ENCODE measurements around the gene CPLANE1.
"Not testable (repeated sequence)": the region's sequence is repeated elsewhere in the genome, so short reads cannot be mapped to it uniquely, and the experiment has no call there.

CPLANE1 gene

GRCh38 chr5:37109338-37109737 lies 139.8 kb downstream of the CPLANE1 start:
- Histone ChIP-seq H3K36me3 (ENCODE audit: low read depth) (peaks cover 27% of the 10 kb centered on the region), H3K9me3 (ENCODE audit: severe bottlenecking) (no peaks in the 10 kb centered on the region), H3K4me3 (ENCODE audit: severe bottlenecking) (no peak overlapping the region), H3K27me3 (ENCODE audit: insufficient read depth, poor library complexity, severe bottlenecking) (no peaks in the 10 kb centered on the region), H3K4me1 (ENCODE audit: insufficient read depth, poor library complexity, severe bottlenecking) (no peaks in the 10 kb centered on the region), H3K27ac (ENCODE audit: poor library complexity, severe bottlenecking) (no peak overlapping the region)
- ATAC-seq (ENCODE audit: low read depth) (no peak), DNase-seq (ENCODE audit: low spot score) (no peak)
- no peak for TF ChIP-seq CTCF (IDR thresholded peaks at IDR 0.05; ENCODE audit: poor library complexity, severe bottlenecking)

GRCh38 chr5:37103302-37103701 lies 145.9 kb downstream of the CPLANE1 start:
- Histone ChIP-seq H3K27ac (ENCODE audit: poor library complexity, severe bottlenecking) (no peak overlapping the region), H3K36me3 (ENCODE audit: low read depth) (0 out of 2 replicates have a peak, but pooled peaks cover 7% of the 10 kb centered on the region), H3K4me1 (ENCODE audit: insufficient read depth, poor library complexity, severe bottlenecking) (no peaks in the 10 kb centered on the region), H3K27me3 (ENCODE audit: insufficient read depth, poor library complexity, severe bottlenecking) (no peaks in the 10 kb centered on the region), H3K4me3 (ENCODE audit: severe bottlenecking) (no peak overlapping the region), H3K9me3 (ENCODE audit: severe bottlenecking) (no peaks in the 10 kb centered on the region)
- TF ChIP-seq CTCF (IDR thresholded peaks at IDR 0.05; ENCODE audit: poor library complexity, severe bottlenecking), result no peak
- no peak for ATAC-seq (ENCODE audit: low read depth)
- no peak for DNase-seq (ENCODE audit: low spot score)

GRCh38 chr5:37099267-37099666 lies 149.9 kb downstream of the CPLANE1 start:
- not testable (repeated sequence) for H3K27me3 ChIP-seq (ENCODE audit: insufficient read depth, poor library complexity, severe bottlenecking); H3K27ac ChIP-seq (ENCODE audit: poor library complexity, severe bottlenecking); ATAC-seq (ENCODE audit: low read depth); H3K9me3 ChIP-seq (ENCODE audit: severe bottlenecking); H3K4me1 ChIP-seq (ENCODE audit: insufficient read depth, poor library complexity, severe bottlenecking); H3K4me3 ChIP-seq (ENCODE audit: severe bottlenecking); H3K36me3 ChIP-seq (ENCODE audit: low read depth); DNase-seq (ENCODE audit: low spot score)

- H3K27ac ChIP-seq (ENCODE audit: poor library complexity, severe bottlenecking); H3K36me3 ChIP-seq (ENCODE audit: low read depth); H3K27me3 ChIP-seq (ENCODE audit: insufficient read depth, poor library complexity, severe bottlenecking); H3K9me3 ChIP-seq (ENCODE audit: severe bottlenecking); H3K4me1 ChIP-seq (ENCODE audit: insufficient read depth, poor library complexity, severe bottlenecking); ATAC-seq (ENCODE audit: low read depth); H3K4me3 ChIP-seq (ENCODE audit: severe bottlenecking); DNase-seq (ENCODE audit: low spot score): not testable (repeated sequence)
Measured at GRCh38 chr5:37093795-37094194, 155.4 kb downstream of the CPLANE1 start.

GRCh38 chr5:37090781-37091180 lies 158.4 kb downstream of the CPLANE1 start:
- Histone ChIP-seq H3K27ac (ENCODE audit: poor library complexity, severe bottlenecking) (no peak overlapping the region), H3K9me3 (ENCODE audit: severe bottlenecking) (no peaks in the 10 kb centered on the region), H3K4me3 (ENCODE audit: severe bottlenecking) (no peak overlapping the region), H3K36me3 (ENCODE audit: low read depth) (no peaks in the 10 kb centered on the region), H3K4me1 (ENCODE audit: insufficient read depth, poor library complexity, severe bottlenecking) (no peaks in the 10 kb centered on the region), H3K27me3 (ENCODE audit: insufficient read depth, poor library complexity, severe bottlenecking) (no peaks in the 10 kb centered on the region)
- DNase-seq (ENCODE audit: low spot score) (no peak), ATAC-seq (ENCODE audit: low read depth) (no peak)
- TF ChIP-seq CTCF (IDR thresholded peaks at IDR 0.05; ENCODE audit: poor library complexity, severe bottlenecking), result no peak

- no peak for ATAC-seq (ENCODE audit: low read depth)
- no peaks in the 10 kb centered on the region for H3K27me3 ChIP-seq (ENCODE audit: insufficient read depth, poor library complexity, severe bottlenecking)
- no peaks in the 10 kb centered on the region for H3K4me1 ChIP-seq (ENCODE audit: insufficient read depth, poor library complexity, severe bottlenecking)
- H3K36me3 ChIP-seq (ENCODE audit: low read depth), result no peaks in the 10 kb centered on the region
- H3K9me3 ChIP-seq (ENCODE audit: severe bottlenecking), result no peaks in the 10 kb centered on the region
- DNase-seq (ENCODE audit: low spot score), result no peak
- H3K4me3 ChIP-seq (ENCODE audit: severe bottlenecking), result no peak overlapping the region
- no peak for TF ChIP-seq CTCF (IDR thresholded peaks at IDR 0.05; ENCODE audit: poor library complexity, severe bottlenecking)
- H3K27ac ChIP-seq (ENCODE audit: poor library complexity, severe bottlenecking), result no peak overlapping the region
Measured at GRCh38 chr5:37090123-37090726, 159.0 kb downstream of the CPLANE1 start.

All from RWPE2 (cell line).